Pancreas (tissue), 10 donors: ENCODE results near the gene ELAC2. TPM values are rescaled to one million over a fixed set of nuclear protein-coding genes. Genes with fewer than 3 reads are reported as not detected.

Experiments used
- ATAC-seq, 4 donors: fragments of 200-7000 bp; cut with Tn5 transposase; one replicate each; pipeline versions ENCODE4 v1.8.0 to v1.9.1; 2020; ENCODE audit warnings: mild to moderate bottlenecking in 4 of 4, moderate library complexity in 4 of 4
- DNase-seq, 6 donors: peaks; one replicate each; pipeline ENCODE4 v3.0.0-alpha.2; 2020
- FAIRE-seq: peaks from 2 replicates; lab custom pipeline; 2012; peaks lifted over from hg19 to GRCh38; lab: Jason Lieb, UNC
- H3K27ac ChIP-seq, 4 donors: fragments of 200-600 bp; sonication (generic); 1 replicate in 3 of 4; 2 replicates in 1 of 4; pipeline versions ENCODE4 v1.5.0 to v1.8.0; 2020
- H3K27me3 ChIP-seq, 4 donors: fragments of 200-600 bp; one replicate each; pipeline ENCODE4 v1.8.0; 2021
- H3K36me3 ChIP-seq, 3 donors: fragments of 200-600 bp; sonication (generic) in 1 of 3; one replicate each; pipeline versions ENCODE4 v1.5.0 to v1.8.0; 2020 to 2021
- H3K4me1 ChIP-seq, 3 donors: fragments of 200-600 bp; one replicate each; pipeline ENCODE4 v1.8.0; 2021
- H3K4me3 ChIP-seq, 4 donors: fragments of 200-600 bp; sonication (generic) in 2 of 4; one replicate each; pipeline versions ENCODE4 v1.5.0 to v1.8.0; 2020 to 2021
- H3K9me3 ChIP-seq, 4 donors: fragments of 200-600 bp; one replicate each; pipeline ENCODE4 v1.8.0; 2021
- CTCF ChIP-seq, 4 donors: fragments of 200-600 bp; sonication (generic) in 3 of 4; IDR thresholded peaks; one replicate each; pipeline versions ENCODE4 v1.5.0 to v1.8.0; 2021; ENCODE audit warnings: antibody characterized with exemption in 4 of 4
- WGBS, 2 donors: extraction: QIAGEN DNeasy Blood & Tissue Kit; methylation state at CpG; one replicate each; pipeline ENCODE4 v1.1.7; 2013; 5-methylcytosine and 5-hydroxymethylcytosine counted together
- intact Hi-C, 3 donors: fragments of 100-400 bp; cut with DNase I; formaldehyde crosslinking; loops; one replicate each; pipeline versions ENCODE4 v1.11.1 to v1.14.2; 2022
- polyA plus RNA-seq, 2 donors: library from polyadenylated mRNA; stranded (reverse); fragments of 200-250 nt; gene quantifications; one replicate each; pipeline ENCODE4 v1.2.3, GENCODE V29; 2013
- total RNA-seq, 6 donors: library from RNA; stranded (reverse); fragmentation: NEBNext Ultra II Directional in 4 of 6; extraction: Animal tissue kit (Norgen Biotek cat#: 25700) in 4 of 6; gene quantifications; one replicate each; pipeline versions ENCODE4 v1.2.1 to v1.2.4, GENCODE V29; 2021 to 2023
- donor health status: healthy with polysubstance abuse.
- donor health status: DM: no; HTN: no; CAD: no; lungs with moderate emphysema.
- donor health status: DM: no; HTN: no; CAD: no.
- donor health status: control.
- donor health status: control.
- donor health status: Bipolar disorder and iron deficiency.
- donor health status: DM: yes; HTN: yes; CAD: no.
- donor health status: DM: no; HTN: no; CAD: no.
- donor health status: DM: no; HTN: no; CAD: no.
- donor health status: DM: yes; HTN: yes; CAD: no.

ELAC2 gene
- total and polyA plus RNA-seq, 8 donors: 19.6 to 39.2 (median 25.2) TPM

- H3K9me3 ChIP-seq: no peaks in the 10 kb centered on the region
- H3K36me3 ChIP-seq: peaks cover 5 to 93% (median 61%) of the 10 kb centered on the region in 3 donors
- H3K4me3 ChIP-seq: no peak overlapping the region
- no peak for TF ChIP-seq CTCF (IDR thresholded peaks at IDR 0.05)
- ATAC-seq: no peak
- DNase-seq: peak in 1 of 6 donors; percentile 15
- no peak for FAIRE-seq
- no peaks in the 10 kb centered on the region for H3K27me3 ChIP-seq
- intact Hi-C loops: loop anchor here in 2 of 3 donors (10.0 kb wide), 2 partner anchors 454 to 744 kb away; no protein-coding TSS in a partner anchor
- no peak overlapping the region for H3K27ac ChIP-seq
- WGBS, 2 donors: 92 to 93% methylated on average over 8 of the region's 8 CpGs
- no peaks in the 10 kb centered on the region for H3K4me1 ChIP-seq
These were observed 19.4 kb downstream of the ELAC2 start for GRCh38 chr17:12998461-12998860.

GRCh38 chr17:12996941-12997340, 20.9 kb downstream of the ELAC2 start:
- peaks cover 10 to 96% (median 68%) of the 10 kb centered on the region in 3 donors for H3K36me3 ChIP-seq
- 74 to 88% methylated on average over 5 of the region's 5 CpGs for WGBS, 2 donors
- intact Hi-C loops: loop anchor here in 2 of 3 donors (10.0 kb wide), 2 partner anchors 452 to 742 kb away; no protein-coding TSS in a partner anchor

GRCh38 chr17:12996357-12996756, 21.5 kb downstream of the ELAC2 start:
- ATAC-seq (no peak), FAIRE-seq (no peak), DNase-seq (no peak)
- 93% methylated on average over 10 of the region's 10 CpGs for WGBS, 2 donors
- Histone ChIP-seq H3K4me1 (no peaks in the 10 kb centered on the region), H3K36me3 (peaks cover 10 to 95% (median 67%) of the 10 kb centered on the region in 3 donors), H3K9me3 (no peaks in the 10 kb centered on the region), H3K27me3 (no peaks in the 10 kb centered on the region), H3K4me3 (no peak overlapping the region), H3K27ac (no peak overlapping the region)
- intact Hi-C loops: loop anchor here in 2 of 3 donors (10.0 kb wide), 2 partner anchors 452 to 742 kb away; no protein-coding TSS in a partner anchor
- no peak for TF ChIP-seq CTCF (IDR thresholded peaks at IDR 0.05)

More at GRCh38 chr17:12996941-12997340, 20.9 kb downstream of the ELAC2 start:
- no peaks in the 10 kb centered on the region for H3K9me3 ChIP-seq
- H3K4me1 ChIP-seq: no peaks in the 10 kb centered on the region
- no peak overlapping the region for H3K4me3 ChIP-seq
- no peak overlapping the region for H3K27ac ChIP-seq
- FAIRE-seq (no peak), DNase-seq (no peak), ATAC-seq (no peak)
- no peak for TF ChIP-seq CTCF (IDR thresholded peaks at IDR 0.05)
- no peaks in the 10 kb centered on the region for H3K27me3 ChIP-seq

- FAIRE-seq: no peak
- H3K27ac ChIP-seq: no peak overlapping the region
- no peak for TF ChIP-seq CTCF (IDR thresholded peaks at IDR 0.05)
- H3K9me3 ChIP-seq: no peaks in the 10 kb centered on the region
- DNase-seq: peak in 1 of 6 donors; percentile 47
- no peaks in the 10 kb centered on the region for H3K27me3 ChIP-seq
- H3K4me3 ChIP-seq: no peak overlapping the region
- no peaks in the 10 kb centered on the region for H3K4me1 ChIP-seq
- WGBS, 2 donors: 95 to 99% methylated on average over 19 of the region's 19 CpGs
- ATAC-seq: no peak
- intact Hi-C loops: loop anchor here in 2 of 3 donors (10.0 kb wide), 2 partner anchors 451 to 741 kb away; no protein-coding TSS in a partner anchor
- H3K36me3 ChIP-seq: peaks cover 10 to 97% (median 67%) of the 10 kb centered on the region in 3 donors
These were observed 21.9 kb downstream of the ELAC2 start for GRCh38 chr17:12995896-12996295.
